ENCODE measurements around the gene RAPGEF1.

DNA sequence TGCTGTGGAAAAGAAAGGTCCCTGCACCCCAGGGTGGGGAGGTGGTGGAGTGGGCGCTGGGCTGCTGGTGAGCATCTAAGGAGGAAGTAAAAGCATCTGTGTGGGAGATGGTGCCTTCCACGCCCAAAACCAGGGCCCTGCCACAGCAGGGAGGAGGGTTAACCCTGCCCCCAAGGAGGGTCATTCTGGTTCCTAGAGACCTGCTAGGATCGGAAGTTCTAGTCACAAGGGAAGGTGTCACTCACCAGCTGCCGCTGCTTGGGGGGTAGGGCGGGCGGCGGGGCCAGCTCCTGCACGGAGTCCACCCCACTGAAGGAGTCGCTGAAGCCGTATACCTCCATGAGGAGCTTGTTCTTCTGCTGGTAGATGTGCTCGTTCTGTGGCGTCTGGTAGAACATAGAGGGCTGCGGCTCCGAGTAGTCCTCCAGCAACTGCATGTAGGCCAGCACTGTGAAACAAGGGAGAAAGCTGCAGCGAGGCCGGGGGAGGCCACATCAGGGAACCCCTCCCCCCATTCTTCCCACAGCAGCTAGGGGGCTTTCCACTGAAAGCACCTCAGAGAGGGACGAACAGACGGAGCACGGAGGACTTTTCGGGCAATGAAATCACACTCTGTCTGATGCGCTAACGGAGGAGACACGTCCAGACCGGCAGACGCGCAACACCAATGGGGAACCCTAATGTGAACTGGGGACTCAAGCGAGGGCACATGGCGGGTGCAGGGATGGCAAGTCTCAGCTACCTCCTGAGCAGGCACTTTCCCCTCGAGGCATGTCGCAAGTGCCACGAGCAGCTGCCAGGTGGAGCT, 118.1 kb downstream of the RAPGEF1 start:
- TF ChIP-seq, protein P1, sequence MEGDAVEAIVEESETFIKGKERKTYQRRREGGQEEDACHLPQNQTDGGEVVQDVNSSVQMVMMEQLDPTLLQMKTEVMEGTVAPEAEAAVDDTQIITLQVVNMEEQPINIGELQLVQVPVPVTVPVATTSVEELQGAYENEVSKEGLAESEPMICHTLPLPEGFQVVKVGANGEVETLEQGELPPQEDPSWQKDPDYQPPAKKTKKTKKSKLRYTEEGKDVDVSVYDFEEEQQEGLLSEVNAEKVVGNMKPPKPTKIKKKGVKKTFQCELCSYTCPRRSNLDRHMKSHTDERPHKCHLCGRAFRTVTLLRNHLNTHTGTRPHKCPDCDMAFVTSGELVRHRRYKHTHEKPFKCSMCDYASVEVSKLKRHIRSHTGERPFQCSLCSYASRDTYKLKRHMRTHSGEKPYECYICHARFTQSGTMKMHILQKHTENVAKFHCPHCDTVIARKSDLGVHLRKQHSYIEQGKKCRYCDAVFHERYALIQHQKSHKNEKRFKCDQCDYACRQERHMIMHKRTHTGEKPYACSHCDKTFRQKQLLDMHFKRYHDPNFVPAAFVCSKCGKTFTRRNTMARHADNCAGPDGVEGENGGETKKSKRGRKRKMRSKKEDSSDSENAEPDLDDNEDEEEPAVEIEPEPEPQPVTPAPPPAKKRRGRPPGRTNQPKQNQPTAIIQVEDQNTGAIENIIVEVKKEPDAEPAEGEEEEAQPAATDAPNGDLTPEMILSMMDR (IDR thresholded peaks at IDR 0.05): no peak
- TF ChIP-seq POLR2A (IDR thresholded peaks at IDR 0.05): no peak
- TF ChIP-seq EP300 (IDR thresholded peaks at IDR 0.05): no peak
